ENCODE data around the gene IL10RB. TPM values are rescaled to one million over a fixed set of nuclear protein-coding genes. Genes with fewer than 3 reads are reported as not detected.
A peak's percentile ranks its signal among the peaks of the same experiment; 100 is the strongest.

IL10RB gene
- total and polyA plus RNA-seq, 2 of the 13 experiments (the other 11 are each of a cell fraction or from before 2014, with no cell fraction given): 17.4 to 18.2 TPM

DNA sequence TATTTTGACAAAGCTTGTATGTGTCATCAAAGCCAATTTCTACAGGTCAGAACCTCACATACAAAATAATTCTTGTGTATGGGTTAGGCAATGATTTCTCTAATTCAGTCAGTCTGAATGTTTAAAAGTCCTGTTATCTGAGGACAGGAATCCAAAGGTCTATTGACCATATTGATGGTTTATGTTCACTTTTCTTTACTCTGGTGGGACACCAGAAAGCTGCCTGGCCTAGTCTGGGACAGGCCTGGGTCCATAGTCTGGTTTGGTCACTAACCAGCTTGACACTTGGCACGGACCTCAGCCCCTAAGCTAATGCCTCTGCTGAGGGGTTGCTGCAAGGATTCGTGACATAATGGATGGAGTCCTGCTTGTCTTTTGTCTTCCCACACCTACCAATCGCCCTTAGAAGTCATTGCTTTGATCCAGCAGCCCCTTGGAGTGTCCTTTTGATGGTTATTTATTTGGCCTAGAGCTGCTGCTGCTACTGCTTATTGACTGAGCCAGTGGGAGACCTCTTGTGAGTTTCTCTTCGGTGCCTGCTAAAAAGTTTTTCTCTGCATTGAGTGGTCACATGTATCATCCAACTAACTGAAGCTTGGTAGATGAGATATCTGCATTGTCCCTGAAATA lies 20.8 kb upstream of the IL10RB start:
- in situ Hi-C loops (cut with HindIII; ENCODE audit: extremely low pct_ligation_motif_present, low pct_unique_long_range_greater_than_20kb): no loop called here
- no peaks in the 10 kb centered on the region for H3K79me2 ChIP-seq (ENCODE audit: insufficient read depth, low read length)
- no peaks in the 10 kb centered on the region for H3K27me3 ChIP-seq (ENCODE audit: control insufficient read depth in 1 of 2, insufficient read depth in 2 of 2, low read length in 2 of 2)
- 38% methylated on average over 4 of the region's 4 CpGs for WGBS (ENCODE audit: low lambda C conversion rate)
- no peak overlapping the region for H3K9ac ChIP-seq (ENCODE audit: insufficient read depth, low read depth, low read length)
- peaks cover 6 to 44% of the 10 kb centered on the region in 2 experiments for H3K36me3 ChIP-seq (replicated peaks in 1 of 2; ENCODE audit: control insufficient read depth in 1 of 2, insufficient read depth in 2 of 2, low read length in 2 of 2)
- intact Hi-C loops (cut with micrococcal nuclease; ENCODE audit: unreplicated experiment): no loop called here
- H3K27ac ChIP-seq (ENCODE audit: extremely low read length, insufficient read depth, low read length): peak overlapping the region; percentile 66
- ChIA-PET POLR2A (interaction anchor here (0.9 kb wide), 2 partner anchors 14 to 79 kb away, joined by 3 read pairs; partner anchors contain the start of gene IFNAR1), CTCF (ENCODE audit: low intra/inter-chr PET ratio, low total read pairs) (no interaction called here)
- H4K20me1 ChIP-seq (ENCODE audit: insufficient read depth, low read length): no peaks in the 10 kb centered on the region
- ATAC-seq (peak; percentile 99), FAIRE-seq (peak; percentile 58), DNase-seq (ENCODE audit: low spot score) (peak; percentile 59)
- no TSS peak for BruUV-seq (replicated peaks)
- no peak overlapping the region for H2AFZ ChIP-seq (ENCODE audit: low read length)
- H3K4me3 ChIP-seq (replicated peaks in 1 of 3; ENCODE audit: insufficient read depth in 1 of 3, low read depth in 2 of 3, low read length in 3 of 3): no peak overlapping the region
- H3K9me3 ChIP-seq (ENCODE audit: low read length): no peaks in the 10 kb centered on the region
- H3K4me2 ChIP-seq (ENCODE audit: low read depth, low read length): peak overlapping the region; percentile 19; the same call in 1 of the 2 replicates
- peaks cover 24% of the 10 kb centered on the region for H3K4me1 ChIP-seq (ENCODE audit: insufficient read depth, low read length)
- no peak for TF ChIP-seq NFYC (CRISPR knock-in tag; IDR thresholded peaks at IDR 0.05)
- TF ChIP-seq PHF5A (CRISPR knock-in tag; IDR thresholded peaks at IDR 0.05; ENCODE audit: low read depth, unreplicated experiment): no peak
- TF ChIP-seq ZMYM4 (CRISPR knock-in tag; IDR thresholded peaks at IDR 0.05): peak; percentile 54; the same call in 1 of the 2 replicates
- no peak for TF ChIP-seq TSC22D2 (CRISPR knock-in tag; IDR thresholded peaks at IDR 0.05; ENCODE audit: borderline replicate concordance)
- no peak for TF ChIP-seq NCOA2 (CRISPR knock-in tag; IDR thresholded peaks at IDR 0.05)
- TF ChIP-seq ZNF607 (CRISPR knock-in tag; IDR thresholded peaks at IDR 0.05; ENCODE audit: borderline replicate concordance): no peak
- TF ChIP-seq ZNF501 (CRISPR knock-in tag; IDR thresholded peaks at IDR 0.05): no peak
- TF ChIP-seq ZFP90 (CRISPR knock-in tag; IDR thresholded peaks at IDR 0.05; ENCODE audit: borderline replicate concordance): no peak
- TF ChIP-seq SKI (IDR thresholded peaks at IDR 0.05; ENCODE audit: partially characterized antibody): peak; percentile 76
- TF ChIP-seq, protein P1, sequence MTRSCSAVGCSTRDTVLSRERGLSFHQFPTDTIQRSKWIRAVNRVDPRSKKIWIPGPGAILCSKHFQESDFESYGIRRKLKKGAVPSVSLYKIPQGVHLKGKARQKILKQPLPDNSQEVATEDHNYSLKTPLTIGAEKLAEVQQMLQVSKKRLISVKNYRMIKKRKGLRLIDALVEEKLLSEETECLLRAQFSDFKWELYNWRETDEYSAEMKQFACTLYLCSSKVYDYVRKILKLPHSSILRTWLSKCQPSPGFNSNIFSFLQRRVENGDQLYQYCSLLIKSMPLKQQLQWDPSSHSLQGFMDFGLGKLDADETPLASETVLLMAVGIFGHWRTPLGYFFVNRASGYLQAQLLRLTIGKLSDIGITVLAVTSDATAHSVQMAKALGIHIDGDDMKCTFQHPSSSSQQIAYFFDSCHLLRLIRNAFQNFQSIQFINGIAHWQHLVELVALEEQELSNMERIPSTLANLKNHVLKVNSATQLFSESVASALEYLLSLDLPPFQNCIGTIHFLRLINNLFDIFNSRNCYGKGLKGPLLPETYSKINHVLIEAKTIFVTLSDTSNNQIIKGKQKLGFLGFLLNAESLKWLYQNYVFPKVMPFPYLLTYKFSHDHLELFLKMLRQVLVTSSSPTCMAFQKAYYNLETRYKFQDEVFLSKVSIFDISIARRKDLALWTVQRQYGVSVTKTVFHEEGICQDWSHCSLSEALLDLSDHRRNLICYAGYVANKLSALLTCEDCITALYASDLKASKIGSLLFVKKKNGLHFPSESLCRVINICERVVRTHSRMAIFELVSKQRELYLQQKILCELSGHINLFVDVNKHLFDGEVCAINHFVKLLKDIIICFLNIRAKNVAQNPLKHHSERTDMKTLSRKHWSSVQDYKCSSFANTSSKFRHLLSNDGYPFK (CRISPR knock-in tag; IDR thresholded peaks at IDR 0.05; ENCODE audit: borderline replicate concordance): no peak
- peak; percentile 87 for TF ChIP-seq ZFX (CRISPR knock-in tag; IDR thresholded peaks at IDR 0.05; ENCODE audit: low read depth)
- no peak for TF ChIP-seq TCF7 (IDR thresholded peaks at IDR 0.05; ENCODE audit: low read depth)
- TF ChIP-seq ZNF660 (CRISPR knock-in tag; IDR thresholded peaks at IDR 0.05; ENCODE audit: borderline replicate concordance, low read depth): no peak
- TF ChIP-seq, protein P2, sequence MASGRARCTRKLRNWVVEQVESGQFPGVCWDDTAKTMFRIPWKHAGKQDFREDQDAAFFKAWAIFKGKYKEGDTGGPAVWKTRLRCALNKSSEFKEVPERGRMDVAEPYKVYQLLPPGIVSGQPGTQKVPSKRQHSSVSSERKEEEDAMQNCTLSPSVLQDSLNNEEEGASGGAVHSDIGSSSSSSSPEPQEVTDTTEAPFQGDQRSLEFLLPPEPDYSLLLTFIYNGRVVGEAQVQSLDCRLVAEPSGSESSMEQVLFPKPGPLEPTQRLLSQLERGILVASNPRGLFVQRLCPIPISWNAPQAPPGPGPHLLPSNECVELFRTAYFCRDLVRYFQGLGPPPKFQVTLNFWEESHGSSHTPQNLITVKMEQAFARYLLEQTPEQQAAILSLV (CRISPR knock-in tag; IDR thresholded peaks at IDR 0.05; ENCODE audit: borderline replicate concordance): no peak
- TF ChIP-seq RARG (CRISPR knock-in tag; IDR thresholded peaks at IDR 0.05; ENCODE audit: low read depth): no peak
- TF ChIP-seq, protein P3, sequence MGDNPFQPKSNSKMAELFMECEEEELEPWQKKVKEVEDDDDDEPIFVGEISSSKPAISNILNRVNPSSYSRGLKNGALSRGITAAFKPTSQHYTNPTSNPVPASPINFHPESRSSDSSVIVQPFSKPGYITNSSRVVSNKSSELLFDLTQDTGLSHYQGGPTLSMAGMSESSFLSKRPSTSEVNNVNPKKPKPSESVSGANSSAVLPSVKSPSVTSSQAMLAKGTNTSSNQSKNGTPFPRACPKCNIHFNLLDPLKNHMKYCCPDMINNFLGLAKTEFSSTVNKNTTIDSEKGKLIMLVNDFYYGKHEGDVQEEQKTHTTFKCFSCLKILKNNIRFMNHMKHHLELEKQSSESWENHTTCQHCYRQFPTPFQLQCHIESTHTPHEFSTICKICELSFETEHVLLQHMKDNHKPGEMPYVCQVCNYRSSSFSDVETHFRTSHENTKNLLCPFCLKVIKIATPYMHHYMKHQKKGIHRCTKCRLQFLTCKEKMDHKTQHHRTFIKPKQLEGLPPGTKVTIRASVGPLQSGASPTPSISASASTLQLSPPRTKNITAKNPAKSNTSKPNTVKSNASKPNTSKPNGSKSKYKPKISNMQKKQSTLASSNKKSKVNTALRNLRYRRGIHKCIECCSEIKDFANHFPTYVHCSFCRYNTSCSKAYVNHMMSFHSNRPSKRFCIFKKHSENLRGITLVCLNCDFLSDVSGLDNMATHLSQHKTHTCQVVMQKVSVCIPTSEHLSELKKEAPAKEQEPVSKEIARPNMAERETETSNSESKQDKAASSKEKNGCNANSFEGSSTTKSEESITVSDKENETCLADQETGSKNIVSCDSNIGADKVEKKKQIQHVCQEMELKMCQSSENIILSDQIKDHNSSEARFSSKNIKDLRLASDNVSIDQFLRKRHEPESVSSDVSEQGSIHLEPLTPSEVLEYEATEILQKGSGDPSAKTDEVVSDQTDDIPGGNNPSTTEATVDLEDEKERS (CRISPR knock-in tag; IDR thresholded peaks at IDR 0.05): no peak
- no peak for TF ChIP-seq TRIM24 (CRISPR knock-in tag; IDR thresholded peaks at IDR 0.05)
- TF ChIP-seq ZNF792 (CRISPR knock-in tag; IDR thresholded peaks at IDR 0.05): no peak
